HG02973 (cell line): ENCODE measurements around the gene DPM3.
"Not testable (repeated sequence)": the region's sequence is repeated elsewhere in the genome, so short reads cannot be mapped to it uniquely, and the experiment has no call there.

Experiments used
- ATAC-seq: cut with Tn5 transposase; IDR thresholded peaks from one replicate; pipeline ENCODE4 v1.9.1; 2021; ENCODE audit warnings: moderate library complexity; ENCODE audit not compliant: unreplicated experiment

Gene DPM3

GRCh38 chr1:155175927-155176371 lies 35.6 kb upstream of the DPM3 start:
- no peak for ATAC-seq

- no peak for ATAC-seq
Observed at GRCh38 chr1:155175281-155175926, 35.1 kb upstream of the DPM3 start.

GRCh38 chr1:155174324-155175280 lies 34.3 kb upstream of the DPM3 start:
- ATAC-seq = no peak

- no peak for ATAC-seq
Observed at GRCh38 chr1:155173478-155174323, 33.4 kb upstream of the DPM3 start, which contains the start of gene TRIM46. Gene TRIM46 (plus strand): TSS chr1:155173849. CDS start chr1:155173967, 118 bp downstream.

- ATAC-seq = peak; percentile 63
Observed at GRCh38 chr1:155172732-155173477, 32.6 kb upstream of the DPM3 start, which contains the start of gene KRTCAP2. Gene KRTCAP2 (minus strand): TSS chr1:155173304. CDS start chr1:155173224, 80 bp downstream.

GRCh38 chr1:155171836-155172731 lies 31.8 kb upstream of the DPM3 start:
- peak; percentile 9 for ATAC-seq

- ATAC-seq = no peak
Observed at GRCh38 chr1:155170806-155171205, 30.5 kb upstream of the DPM3 start.

- ATAC-seq = no peak
Observed at GRCh38 chr1:155170101-155170785, 29.9 kb upstream of the DPM3 start.

- ATAC-seq = no peak
Observed at GRCh38 chr1:155169541-155169940, 29.2 kb upstream of the DPM3 start.

GRCh38 chr1:155168456-155169210 lies 28.3 kb upstream of the DPM3 start:
- no peak for ATAC-seq

- ATAC-seq = not testable (repeated sequence)
Observed at GRCh38 chr1:155168105-155168445, 27.7 kb upstream of the DPM3 start.

GRCh38 chr1:155167166-155168104 lies 27.1 kb upstream of the DPM3 start:
- no peak for ATAC-seq

- ATAC-seq = no peak
Observed at GRCh38 chr1:155166471-155167165, 26.3 kb upstream of the DPM3 start.

- no peak for ATAC-seq
Observed at GRCh38 chr1:155166051-155166470, 25.7 kb upstream of the DPM3 start.

- not testable (repeated sequence) for ATAC-seq
Observed at GRCh38 chr1:155164625-155165024, 24.3 kb upstream of the DPM3 start.

- ATAC-seq = not testable (repeated sequence)
Observed at GRCh38 chr1:155163785-155164184, 23.5 kb upstream of the DPM3 start.
